ENCODE measurements around the gene MYH7.

DNA sequence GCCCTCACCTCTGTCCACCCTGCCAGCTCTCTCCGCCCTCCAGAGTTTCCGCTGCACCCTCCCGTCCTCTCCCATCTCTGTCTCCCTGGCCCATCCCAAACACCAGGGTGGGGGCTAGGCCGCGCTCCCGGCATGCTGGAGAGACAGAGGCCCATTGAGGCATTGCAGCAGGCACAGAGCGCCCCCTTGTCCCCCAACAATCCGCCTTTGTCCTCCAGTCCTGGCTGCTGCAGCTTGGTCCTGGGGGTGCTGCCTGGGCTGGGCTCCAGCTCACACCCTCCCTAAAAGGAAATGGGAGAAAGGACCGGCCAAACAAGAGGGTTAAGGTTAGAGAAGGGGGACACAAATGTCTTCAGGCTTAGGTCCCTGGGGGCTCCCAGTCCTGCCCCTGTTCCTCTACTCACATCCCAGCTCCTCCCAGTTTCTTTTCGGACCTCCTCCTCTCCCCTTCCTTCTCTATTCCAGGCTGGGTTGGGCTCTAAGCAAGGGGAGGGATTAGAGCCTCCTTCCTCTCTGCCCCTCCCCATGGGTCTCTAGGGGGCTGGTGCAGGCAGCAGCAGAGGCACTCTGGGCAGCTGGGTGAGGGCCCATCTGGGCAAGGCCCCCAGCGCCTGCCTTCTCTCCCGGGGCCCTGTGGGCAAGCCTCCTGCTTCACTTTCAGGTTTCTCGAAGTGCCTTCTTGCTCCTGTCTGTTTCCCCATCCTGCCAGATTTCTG lies 58.8 kb downstream of the MYH7 start, which contains the start of gene CMTM5:
- no peak for TF ChIP-seq JUN (IDR thresholded peaks at IDR 0.05)
- no peak for TF ChIP-seq MAZ (IDR thresholded peaks at IDR 0.05; ENCODE audit: borderline replicate concordance, low read depth, low read length)

All from A549 (cell line).